PFSK-1 (cell line): ENCODE data around the gene DYRK3.

Source experiments
- FOXP2 ChIP-seq: optimal IDR thresholded peaks from 2 replicates; pipeline ENCODE3; 2011; ENCODE audit warnings: borderline replicate concordance, control low read depth, inconsistent platforms; ENCODE audit not compliant: insufficient read depth; ENCODE audit errors: extremely low read length, extremely low read depth
- POLR2AphosphoS5 ChIP-seq: IDR thresholded peaks from 2 replicates; pipeline ENCODE4 v1.6.1; 2012; ENCODE audit warnings: low read depth, mild to moderate bottlenecking, control low read depth, low read length, moderate library complexity
- SIN3A ChIP-seq: IDR thresholded peaks from 2 replicates; pipeline ENCODE4 v1.6.1; 2012; ENCODE audit warnings: mild to moderate bottlenecking, low read length, moderate library complexity, borderline replicate concordance; ENCODE audit not compliant: insufficient read depth
- TAF1 ChIP-seq: IDR thresholded peaks from 2 replicates; pipeline ENCODE4 v1.6.1; 2012; ENCODE audit warnings: low read length, control low read depth, borderline replicate concordance; ENCODE audit not compliant: insufficient read depth
- TF ChIP-seq, protein P1 (sequence below), 2 experiments: IDR thresholded peaks; 2 replicates each; pipeline versions ENCODE4 v1.6.1 to v1.8.0; 2011 to 2012; ENCODE audit warnings: low read depth in 2 of 2, low read length in 2 of 2, control low read depth in 1 of 2, inconsistent platforms in 1 of 2, mild to moderate bottlenecking in 1 of 2, moderate library complexity in 1 of 2; ENCODE audit not compliant: insufficient read depth in 1 of 2

DYRK3 gene

DNA sequence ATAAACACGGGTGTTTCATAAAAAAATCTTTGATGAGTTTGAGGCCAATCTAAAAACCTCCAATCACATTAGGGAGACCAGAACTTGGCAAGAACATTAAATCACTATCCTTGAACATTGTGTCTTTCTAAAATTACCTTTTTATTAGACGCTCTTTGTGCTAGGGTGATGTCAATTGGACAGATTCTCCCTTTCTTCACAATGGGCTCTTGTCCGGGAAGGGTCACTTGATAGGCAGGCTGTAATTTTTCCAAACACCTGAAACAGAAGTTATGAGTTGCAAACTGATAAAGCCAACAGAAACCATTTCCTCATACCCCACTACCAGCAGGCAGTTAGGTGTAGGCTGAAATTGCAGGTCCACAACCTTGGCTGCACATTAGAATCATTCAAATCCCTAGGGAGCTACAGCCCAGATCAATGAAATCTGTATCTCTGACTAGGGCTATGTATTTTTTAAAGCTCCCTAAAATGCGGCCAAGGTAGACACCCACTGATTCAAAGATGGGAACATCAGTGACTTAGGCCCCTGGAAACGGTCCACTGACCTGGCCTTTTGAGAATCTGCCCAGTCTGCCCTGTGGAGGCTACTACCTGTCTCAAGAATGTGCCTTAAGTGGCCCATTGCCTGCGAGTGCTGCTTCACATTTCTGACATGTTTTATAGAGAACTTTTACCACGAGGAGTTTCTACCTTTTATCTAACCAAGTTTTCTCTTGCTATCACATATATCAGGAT is 39.6 kb upstream of the DYRK3 start:
- TF ChIP-seq SIN3A (no peak), FOXP2 (no peak), TAF1 (no peak), POLR2AphosphoS5 (no peak)
- TF ChIP-seq, protein P1, sequence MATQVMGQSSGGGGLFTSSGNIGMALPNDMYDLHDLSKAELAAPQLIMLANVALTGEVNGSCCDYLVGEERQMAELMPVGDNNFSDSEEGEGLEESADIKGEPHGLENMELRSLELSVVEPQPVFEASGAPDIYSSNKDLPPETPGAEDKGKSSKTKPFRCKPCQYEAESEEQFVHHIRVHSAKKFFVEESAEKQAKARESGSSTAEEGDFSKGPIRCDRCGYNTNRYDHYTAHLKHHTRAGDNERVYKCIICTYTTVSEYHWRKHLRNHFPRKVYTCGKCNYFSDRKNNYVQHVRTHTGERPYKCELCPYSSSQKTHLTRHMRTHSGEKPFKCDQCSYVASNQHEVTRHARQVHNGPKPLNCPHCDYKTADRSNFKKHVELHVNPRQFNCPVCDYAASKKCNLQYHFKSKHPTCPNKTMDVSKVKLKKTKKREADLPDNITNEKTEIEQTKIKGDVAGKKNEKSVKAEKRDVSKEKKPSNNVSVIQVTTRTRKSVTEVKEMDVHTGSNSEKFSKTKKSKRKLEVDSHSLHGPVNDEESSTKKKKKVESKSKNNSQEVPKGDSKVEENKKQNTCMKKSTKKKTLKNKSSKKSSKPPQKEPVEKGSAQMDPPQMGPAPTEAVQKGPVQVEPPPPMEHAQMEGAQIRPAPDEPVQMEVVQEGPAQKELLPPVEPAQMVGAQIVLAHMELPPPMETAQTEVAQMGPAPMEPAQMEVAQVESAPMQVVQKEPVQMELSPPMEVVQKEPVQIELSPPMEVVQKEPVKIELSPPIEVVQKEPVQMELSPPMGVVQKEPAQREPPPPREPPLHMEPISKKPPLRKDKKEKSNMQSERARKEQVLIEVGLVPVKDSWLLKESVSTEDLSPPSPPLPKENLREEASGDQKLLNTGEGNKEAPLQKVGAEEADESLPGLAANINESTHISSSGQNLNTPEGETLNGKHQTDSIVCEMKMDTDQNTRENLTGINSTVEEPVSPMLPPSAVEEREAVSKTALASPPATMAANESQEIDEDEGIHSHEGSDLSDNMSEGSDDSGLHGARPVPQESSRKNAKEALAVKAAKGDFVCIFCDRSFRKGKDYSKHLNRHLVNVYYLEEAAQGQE (IDR thresholded peaks at IDR 0.05; ENCODE audit: insufficient read depth in 1 of 2, low read depth in 2 of 2, low read length in 2 of 2), result no peak

DNA sequence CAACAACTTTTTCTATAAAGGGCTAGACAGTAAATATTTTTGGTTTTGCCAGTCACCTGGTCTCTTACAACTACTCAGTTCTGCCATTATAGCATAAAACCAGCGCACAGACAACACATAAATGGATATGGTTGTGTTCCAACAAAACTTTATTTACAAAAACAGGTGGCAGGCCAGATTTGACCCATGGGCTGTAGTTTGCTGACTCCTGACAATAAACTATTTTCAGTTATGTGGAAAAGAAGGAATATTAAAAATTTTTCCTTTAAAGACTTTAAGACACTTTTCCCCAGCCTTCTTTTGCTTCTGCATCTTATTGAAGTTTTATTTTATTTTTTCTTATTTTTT is 39.0 kb upstream of the DYRK3 start:
- TF ChIP-seq FOXP2, result no peak
- TF ChIP-seq TAF1, result no peak
- TF ChIP-seq, protein P1 (IDR thresholded peaks at IDR 0.05; ENCODE audit: insufficient read depth in 1 of 2, low read depth in 2 of 2, low read length in 2 of 2), result no peak
- TF ChIP-seq SIN3A, result no peak
- TF ChIP-seq POLR2AphosphoS5, result no peak

DNA sequence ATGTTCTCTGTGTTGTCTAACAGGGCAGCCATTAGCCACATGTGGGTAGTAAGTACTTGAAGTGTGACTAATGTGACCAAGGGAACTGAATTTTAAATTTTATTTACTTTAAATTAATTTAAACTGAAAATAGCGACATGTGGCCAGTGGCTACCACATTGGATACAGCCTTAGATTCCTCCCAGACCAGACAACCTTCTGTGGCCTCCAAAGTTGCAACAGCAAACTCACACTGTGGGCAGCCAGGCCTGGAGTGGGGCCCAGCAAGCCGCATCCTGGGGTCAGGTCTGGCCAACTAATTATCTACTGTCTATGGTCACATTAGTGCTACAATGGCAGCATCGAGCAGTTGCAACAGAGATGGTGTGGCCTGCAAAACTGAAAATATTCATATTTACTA is 34.8 kb upstream of the DYRK3 start:
- TF ChIP-seq FOXP2 (no peak), POLR2AphosphoS5 (no peak), SIN3A (no peak), TAF1 (no peak)
- TF ChIP-seq, protein P1 (IDR thresholded peaks at IDR 0.05; ENCODE audit: insufficient read depth in 1 of 2, low read depth in 2 of 2, low read length in 2 of 2), result no peak

DNA sequence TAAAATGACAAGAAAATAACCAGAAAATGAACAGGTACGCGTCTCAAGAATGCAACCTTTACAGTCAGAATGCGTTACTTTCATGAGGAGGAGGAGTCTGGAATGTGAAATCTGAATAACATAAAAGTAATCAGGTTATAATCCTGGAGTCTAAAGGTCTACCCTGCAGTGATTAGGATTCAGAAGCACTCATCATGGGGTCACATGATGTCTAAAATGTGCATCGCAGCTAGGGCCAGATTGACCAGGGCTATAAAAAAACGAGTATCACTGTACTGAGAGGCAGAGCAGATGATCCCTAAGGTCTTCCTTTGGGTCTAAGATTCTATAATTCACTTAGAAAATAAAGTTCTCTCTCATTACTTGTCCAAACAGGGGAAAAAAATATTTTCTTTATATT is 30.5 kb upstream of the DYRK3 start:
- TF ChIP-seq TAF1 (no peak), FOXP2 (no peak), SIN3A (no peak), POLR2AphosphoS5 (no peak)
- TF ChIP-seq, protein P1 (IDR thresholded peaks at IDR 0.05; ENCODE audit: insufficient read depth in 1 of 2, low read depth in 2 of 2, low read length in 2 of 2), result no peak

DNA sequence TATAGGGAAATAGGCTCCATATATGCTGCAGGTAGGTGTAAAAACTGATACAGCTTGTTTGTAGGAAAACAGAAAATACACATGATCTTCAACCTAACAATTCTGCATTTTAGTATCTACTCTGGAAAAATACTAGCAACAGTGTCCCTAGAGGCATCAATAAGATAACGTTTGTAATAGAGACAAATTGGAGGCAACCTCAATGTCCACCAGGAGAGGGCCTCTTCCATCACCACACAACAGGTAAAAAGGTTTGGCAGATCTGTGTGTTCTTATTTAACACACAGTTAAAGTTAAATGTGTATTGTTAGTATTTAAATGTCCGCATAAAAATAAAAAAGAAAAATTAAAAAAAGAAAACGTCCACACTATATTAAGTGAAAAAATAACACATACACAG is 28.5 kb upstream of the DYRK3 start:
- TF ChIP-seq TAF1 (no peak), SIN3A (no peak), POLR2AphosphoS5 (no peak), FOXP2 (no peak)
- TF ChIP-seq, protein P1 (IDR thresholded peaks at IDR 0.05; ENCODE audit: insufficient read depth in 1 of 2, low read depth in 2 of 2, low read length in 2 of 2), result no peak
